ENCODE results near the gene MEGF11.

DNA sequence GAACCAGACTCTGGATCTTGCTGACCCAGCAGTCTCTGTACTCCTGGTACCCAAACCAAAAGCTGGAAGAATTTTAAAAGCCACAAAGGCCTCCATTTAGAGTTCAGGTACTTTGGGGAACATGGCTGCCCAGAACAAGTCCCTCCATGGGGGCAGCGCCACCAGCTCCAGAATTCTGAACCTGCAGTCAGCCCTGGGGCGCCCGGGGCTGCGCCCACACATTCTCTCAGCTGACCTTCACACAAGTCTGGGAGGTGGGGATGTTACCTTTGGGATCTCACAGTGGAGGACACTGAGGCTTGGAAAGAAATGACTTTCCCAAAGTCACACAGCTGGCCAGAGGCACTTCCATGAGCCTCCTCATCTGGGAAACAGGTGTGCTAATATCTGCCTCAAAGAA is 229.4 kb downstream of the MEGF11 start:
- TF ChIP-seq, protein P1, sequence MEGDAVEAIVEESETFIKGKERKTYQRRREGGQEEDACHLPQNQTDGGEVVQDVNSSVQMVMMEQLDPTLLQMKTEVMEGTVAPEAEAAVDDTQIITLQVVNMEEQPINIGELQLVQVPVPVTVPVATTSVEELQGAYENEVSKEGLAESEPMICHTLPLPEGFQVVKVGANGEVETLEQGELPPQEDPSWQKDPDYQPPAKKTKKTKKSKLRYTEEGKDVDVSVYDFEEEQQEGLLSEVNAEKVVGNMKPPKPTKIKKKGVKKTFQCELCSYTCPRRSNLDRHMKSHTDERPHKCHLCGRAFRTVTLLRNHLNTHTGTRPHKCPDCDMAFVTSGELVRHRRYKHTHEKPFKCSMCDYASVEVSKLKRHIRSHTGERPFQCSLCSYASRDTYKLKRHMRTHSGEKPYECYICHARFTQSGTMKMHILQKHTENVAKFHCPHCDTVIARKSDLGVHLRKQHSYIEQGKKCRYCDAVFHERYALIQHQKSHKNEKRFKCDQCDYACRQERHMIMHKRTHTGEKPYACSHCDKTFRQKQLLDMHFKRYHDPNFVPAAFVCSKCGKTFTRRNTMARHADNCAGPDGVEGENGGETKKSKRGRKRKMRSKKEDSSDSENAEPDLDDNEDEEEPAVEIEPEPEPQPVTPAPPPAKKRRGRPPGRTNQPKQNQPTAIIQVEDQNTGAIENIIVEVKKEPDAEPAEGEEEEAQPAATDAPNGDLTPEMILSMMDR (IDR thresholded peaks at IDR 0.05), result no peak
- no peak for TF ChIP-seq POLR2A (IDR thresholded peaks at IDR 0.05)
- no peak for TF ChIP-seq POLR2AphosphoS5 (IDR thresholded peaks at IDR 0.05)
- no peak for TF ChIP-seq EP300 (IDR thresholded peaks at IDR 0.05)
